ENCODE data around the gene PLAGL2.
A peak's percentile ranks its signal among the peaks of the same experiment; 100 is the strongest.
"Not testable (repeated sequence)": the region's sequence is repeated elsewhere in the genome, so short reads cannot be mapped to it uniquely, and the experiment has no call there.

Gene PLAGL2

GRCh38 chr20:32204205-32205109 is 3.1 kb downstream of the PLAGL2 start:
- peak; percentile 60 to 80 (median 75) for DNase-seq (ENCODE audit: low read depth in 3 of 3)

GRCh38 chr20:32203356-32204204 is 4.0 kb downstream of the PLAGL2 start:
- no peak for DNase-seq (ENCODE audit: low read depth in 3 of 3)

GRCh38 chr20:32201977-32202363 is 5.6 kb downstream of the PLAGL2 start:
- no peak for DNase-seq (ENCODE audit: low read depth in 3 of 3)

GRCh38 chr20:32201296-32201976 is 6.1 kb downstream of the PLAGL2 start:
- DNase-seq (ENCODE audit: low read depth in 3 of 3) = no peak

- DNase-seq (ENCODE audit: low read depth in 3 of 3) = no peak
Measured at GRCh38 chr20:32199006-32199405, 8.5 kb downstream of the PLAGL2 start.

GRCh38 chr20:32197136-32197535 is 10.4 kb downstream of the PLAGL2 start:
- not testable (repeated sequence) for DNase-seq (ENCODE audit: low read depth in 3 of 3)

GRCh38 chr20:32196613-32197012 is 10.9 kb downstream of the PLAGL2 start:
- not testable (repeated sequence) for DNase-seq (ENCODE audit: low read depth in 3 of 3)

GRCh38 chr20:32195581-32195980 is 12.0 kb downstream of the PLAGL2 start:
- DNase-seq (ENCODE audit: low read depth in 3 of 3) = no peak

DNA sequence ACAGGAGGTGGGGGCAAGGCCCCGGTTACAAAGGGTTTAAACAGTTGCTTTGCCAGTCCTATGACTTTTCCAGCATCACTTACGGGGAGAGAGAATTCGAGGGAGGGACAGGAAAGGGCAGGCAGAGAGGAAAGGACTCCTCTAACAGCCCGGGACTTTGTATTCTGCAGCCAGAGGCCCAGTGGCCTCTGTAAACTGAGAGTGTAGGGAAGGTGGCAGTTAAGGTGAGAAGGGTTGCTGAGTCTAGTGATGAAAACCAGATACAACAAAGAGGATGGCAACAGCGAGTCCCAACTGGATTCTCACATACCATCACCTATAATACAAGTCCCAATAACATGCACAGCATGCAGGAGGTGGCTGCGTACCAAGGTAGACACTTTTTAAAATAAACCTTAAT is 13.5 kb downstream of the PLAGL2 start:
- DNase-seq (ENCODE audit: low read depth in 3 of 3) = no peak

GRCh38 chr20:32193336-32193735 is 14.2 kb downstream of the PLAGL2 start:
- DNase-seq (ENCODE audit: low read depth in 3 of 3) = not testable (repeated sequence)

DNA sequence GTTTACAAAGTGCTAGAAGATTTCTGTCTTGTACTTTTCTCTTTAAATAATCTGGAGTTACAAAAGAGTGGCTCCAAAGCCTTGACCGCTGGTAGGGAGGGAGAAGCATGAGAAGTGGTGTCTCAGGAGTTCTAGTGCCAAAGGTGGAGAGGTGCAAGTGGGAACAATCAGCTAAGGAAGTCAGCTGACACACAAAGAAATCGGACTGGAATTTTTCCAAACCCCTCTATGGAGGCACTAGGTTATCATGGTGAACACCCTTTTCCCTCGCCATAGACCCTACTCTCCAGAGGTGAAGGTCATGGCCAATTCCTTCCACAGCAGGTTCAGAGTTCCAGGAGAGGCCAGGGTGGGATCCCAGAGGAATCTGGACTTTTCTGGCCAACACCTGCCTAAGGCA is 14.8 kb downstream of the PLAGL2 start:
- DNase-seq (ENCODE audit: low read depth in 3 of 3) = no peak

DNA sequence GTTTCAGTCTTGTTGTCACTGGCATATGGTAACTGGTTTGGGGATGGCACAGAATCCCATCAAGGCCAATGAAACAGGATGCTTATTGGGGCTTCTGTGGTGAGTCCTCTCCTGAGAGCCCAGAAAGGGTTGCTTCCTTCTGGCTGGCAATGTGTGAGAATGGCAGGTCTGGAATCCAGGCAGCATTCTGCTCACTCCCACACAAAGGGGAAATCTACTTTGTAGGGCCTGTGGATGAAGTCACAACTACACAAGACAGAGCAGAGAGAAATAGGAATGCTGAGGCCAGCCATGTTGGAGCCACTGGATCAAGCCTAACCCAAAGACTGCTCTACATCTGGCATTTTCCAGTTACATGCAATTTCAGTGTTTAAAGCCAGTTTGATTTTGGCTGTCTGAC is 15.7 kb downstream of the PLAGL2 start:
- no peak for DNase-seq (ENCODE audit: low read depth in 3 of 3)

DNA sequence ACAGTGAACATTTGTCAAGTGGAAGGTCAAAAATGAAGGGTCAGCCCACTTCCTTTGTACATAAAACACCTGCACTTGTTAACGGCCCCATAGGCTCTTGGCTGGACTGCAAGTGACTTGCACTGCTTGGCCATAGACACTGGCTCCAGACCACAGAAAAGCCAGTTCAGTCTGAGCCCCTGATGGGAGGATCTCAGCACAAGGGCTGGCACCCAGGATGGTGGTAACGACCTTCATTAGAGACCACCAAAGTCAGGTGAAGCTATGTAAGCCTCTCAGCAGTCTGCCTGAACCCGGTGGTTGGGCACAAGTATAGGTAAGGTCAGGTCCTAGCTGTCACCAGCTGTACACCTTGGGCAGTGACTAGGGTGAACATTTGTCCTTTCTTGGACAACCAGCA is 16.1 kb downstream of the PLAGL2 start:
- DNase-seq (ENCODE audit: low read depth in 3 of 3) = no peak

- no peak for DNase-seq (ENCODE audit: low read depth in 3 of 3)
Measured at GRCh38 chr20:32190616-32191415, 16.7 kb downstream of the PLAGL2 start.

- no peak for DNase-seq (ENCODE audit: low read depth in 3 of 3)
Measured at GRCh38 chr20:32189691-32190615, 17.6 kb downstream of the PLAGL2 start.

DNA sequence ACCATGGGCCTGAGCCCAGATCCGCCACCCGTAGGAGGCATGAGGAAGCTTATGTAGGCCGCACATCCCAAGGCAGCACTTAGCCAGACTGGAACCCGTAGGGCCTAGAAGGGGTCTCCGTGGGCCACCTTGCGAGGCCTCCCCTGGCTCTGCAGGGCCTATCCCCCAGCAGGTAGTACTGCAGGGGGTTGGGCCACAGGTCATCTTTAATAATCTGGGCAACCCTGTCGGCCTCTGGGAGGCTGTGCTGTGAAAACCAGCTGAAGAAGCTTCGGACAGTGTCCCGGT is 18.5 kb downstream of the PLAGL2 start:
- no peak for DNase-seq (ENCODE audit: low read depth in 3 of 3)

DNA sequence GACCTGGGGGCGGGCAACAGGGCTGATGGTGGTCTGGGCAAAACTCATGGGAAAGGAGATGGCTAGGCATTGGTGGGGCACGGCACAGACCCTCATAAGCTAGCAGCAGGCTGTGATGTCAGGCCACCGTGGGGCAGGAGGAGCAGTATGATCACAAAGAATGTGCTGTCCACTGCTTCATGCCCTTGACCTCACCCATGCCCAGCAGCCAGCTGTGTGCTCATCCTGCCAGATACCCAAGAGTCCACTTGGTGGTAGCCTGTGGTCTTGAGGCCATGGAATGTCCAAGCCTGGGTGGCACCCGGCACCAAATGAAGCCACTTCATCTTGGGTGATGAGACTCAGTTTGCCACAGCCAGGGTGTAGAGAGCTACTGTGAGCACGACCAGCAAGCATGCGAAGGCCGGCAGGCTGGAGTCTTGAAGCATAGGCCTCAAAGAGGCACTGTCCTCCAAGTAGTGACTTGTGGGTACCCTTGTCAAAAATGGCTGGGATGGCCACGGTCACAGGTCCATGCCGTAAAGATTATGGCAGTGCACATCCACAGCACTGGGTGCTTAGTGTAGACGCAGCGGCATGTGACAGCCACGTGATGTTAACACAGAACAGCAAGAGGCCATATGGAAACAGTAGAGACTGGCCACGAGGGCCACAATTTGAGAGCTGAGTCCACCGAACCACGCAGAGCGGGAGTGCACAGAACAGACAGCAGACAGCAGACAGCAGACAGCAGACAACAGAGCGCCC is 19.0 kb downstream of the PLAGL2 start:
- no peak for DNase-seq (ENCODE audit: low read depth in 3 of 3)

- DNase-seq (ENCODE audit: low read depth in 3 of 3) = no peak
Measured at GRCh38 chr20:32186506-32186905, 21.0 kb downstream of the PLAGL2 start.

GRCh38 chr20:32184961-32185603 is 22.5 kb downstream of the PLAGL2 start:
- DNase-seq (ENCODE audit: low read depth in 3 of 3) = no peak
